ENCODE data around the gene POLDIP3.
"Not testable (repeated sequence)": the region's sequence is repeated elsewhere in the genome, so short reads cannot be mapped to it uniquely, and the experiment has no call there.

DNA sequence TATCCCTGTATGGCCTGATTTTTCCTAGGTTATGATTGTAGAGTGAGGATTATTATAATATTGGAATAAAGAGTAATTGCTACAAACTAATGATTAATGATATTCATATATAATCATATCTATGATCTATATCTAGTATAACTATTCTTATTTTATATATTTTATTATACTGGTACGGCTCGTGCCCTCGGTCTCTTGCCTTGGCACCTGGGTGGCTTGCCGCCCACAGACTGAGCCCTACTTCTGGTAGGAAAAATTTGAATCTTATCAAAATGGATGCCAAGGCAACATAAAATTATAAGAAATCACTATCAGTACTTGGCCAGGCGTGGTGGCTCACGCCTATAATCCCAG is 62.4 kb downstream of the POLDIP3 start:
- TF ChIP-seq, protein P1, sequence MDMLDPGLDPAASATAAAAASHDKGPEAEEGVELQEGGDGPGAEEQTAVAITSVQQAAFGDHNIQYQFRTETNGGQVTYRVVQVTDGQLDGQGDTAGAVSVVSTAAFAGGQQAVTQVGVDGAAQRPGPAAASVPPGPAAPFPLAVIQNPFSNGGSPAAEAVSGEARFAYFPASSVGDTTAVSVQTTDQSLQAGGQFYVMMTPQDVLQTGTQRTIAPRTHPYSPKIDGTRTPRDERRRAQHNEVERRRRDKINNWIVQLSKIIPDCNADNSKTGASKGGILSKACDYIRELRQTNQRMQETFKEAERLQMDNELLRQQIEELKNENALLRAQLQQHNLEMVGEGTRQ (IDR thresholded peaks at IDR 0.05; ENCODE audit: low read depth, low read length): not testable (repeated sequence)
- not testable (repeated sequence) for TF ChIP-seq NFE2L2 (IDR thresholded peaks at IDR 0.05; ENCODE audit: low read depth, low read length)
- TF ChIP-seq, protein P2, sequence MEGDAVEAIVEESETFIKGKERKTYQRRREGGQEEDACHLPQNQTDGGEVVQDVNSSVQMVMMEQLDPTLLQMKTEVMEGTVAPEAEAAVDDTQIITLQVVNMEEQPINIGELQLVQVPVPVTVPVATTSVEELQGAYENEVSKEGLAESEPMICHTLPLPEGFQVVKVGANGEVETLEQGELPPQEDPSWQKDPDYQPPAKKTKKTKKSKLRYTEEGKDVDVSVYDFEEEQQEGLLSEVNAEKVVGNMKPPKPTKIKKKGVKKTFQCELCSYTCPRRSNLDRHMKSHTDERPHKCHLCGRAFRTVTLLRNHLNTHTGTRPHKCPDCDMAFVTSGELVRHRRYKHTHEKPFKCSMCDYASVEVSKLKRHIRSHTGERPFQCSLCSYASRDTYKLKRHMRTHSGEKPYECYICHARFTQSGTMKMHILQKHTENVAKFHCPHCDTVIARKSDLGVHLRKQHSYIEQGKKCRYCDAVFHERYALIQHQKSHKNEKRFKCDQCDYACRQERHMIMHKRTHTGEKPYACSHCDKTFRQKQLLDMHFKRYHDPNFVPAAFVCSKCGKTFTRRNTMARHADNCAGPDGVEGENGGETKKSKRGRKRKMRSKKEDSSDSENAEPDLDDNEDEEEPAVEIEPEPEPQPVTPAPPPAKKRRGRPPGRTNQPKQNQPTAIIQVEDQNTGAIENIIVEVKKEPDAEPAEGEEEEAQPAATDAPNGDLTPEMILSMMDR (conservative IDR thresholded peaks at IDR 0.05; ENCODE audit: low read depth, low read length): not testable (repeated sequence)
